ENCODE results near the gene SYCE1L. TPM values are rescaled to one million over a fixed set of nuclear protein-coding genes. Genes with fewer than 3 reads are reported as not detected.

SYCE1L gene
- total and polyA plus RNA-seq, 9 of the 15 experiments (the other 6 are each of a cell fraction or from before 2014, with no cell fraction given) = 0.54 to 2.7 (median 1.1) TPM; not detected in 5

GRCh38 chr16:77190478-77191258 is 8.5 kb upstream of the SYCE1L start, which contains the start of gene MON1B (continued):
- TF ChIP-seq, protein P1, sequence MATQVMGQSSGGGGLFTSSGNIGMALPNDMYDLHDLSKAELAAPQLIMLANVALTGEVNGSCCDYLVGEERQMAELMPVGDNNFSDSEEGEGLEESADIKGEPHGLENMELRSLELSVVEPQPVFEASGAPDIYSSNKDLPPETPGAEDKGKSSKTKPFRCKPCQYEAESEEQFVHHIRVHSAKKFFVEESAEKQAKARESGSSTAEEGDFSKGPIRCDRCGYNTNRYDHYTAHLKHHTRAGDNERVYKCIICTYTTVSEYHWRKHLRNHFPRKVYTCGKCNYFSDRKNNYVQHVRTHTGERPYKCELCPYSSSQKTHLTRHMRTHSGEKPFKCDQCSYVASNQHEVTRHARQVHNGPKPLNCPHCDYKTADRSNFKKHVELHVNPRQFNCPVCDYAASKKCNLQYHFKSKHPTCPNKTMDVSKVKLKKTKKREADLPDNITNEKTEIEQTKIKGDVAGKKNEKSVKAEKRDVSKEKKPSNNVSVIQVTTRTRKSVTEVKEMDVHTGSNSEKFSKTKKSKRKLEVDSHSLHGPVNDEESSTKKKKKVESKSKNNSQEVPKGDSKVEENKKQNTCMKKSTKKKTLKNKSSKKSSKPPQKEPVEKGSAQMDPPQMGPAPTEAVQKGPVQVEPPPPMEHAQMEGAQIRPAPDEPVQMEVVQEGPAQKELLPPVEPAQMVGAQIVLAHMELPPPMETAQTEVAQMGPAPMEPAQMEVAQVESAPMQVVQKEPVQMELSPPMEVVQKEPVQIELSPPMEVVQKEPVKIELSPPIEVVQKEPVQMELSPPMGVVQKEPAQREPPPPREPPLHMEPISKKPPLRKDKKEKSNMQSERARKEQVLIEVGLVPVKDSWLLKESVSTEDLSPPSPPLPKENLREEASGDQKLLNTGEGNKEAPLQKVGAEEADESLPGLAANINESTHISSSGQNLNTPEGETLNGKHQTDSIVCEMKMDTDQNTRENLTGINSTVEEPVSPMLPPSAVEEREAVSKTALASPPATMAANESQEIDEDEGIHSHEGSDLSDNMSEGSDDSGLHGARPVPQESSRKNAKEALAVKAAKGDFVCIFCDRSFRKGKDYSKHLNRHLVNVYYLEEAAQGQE (IDR thresholded peaks at IDR 0.05; ENCODE audit: borderline replicate concordance) = no peak
- TF ChIP-seq, protein P1 (CRISPR knock-in tag; IDR thresholded peaks at IDR 0.05; ENCODE audit: low read depth) = 0 out of 2 replicates have a peak, but pooled peaks have one; percentile 10
- TF ChIP-seq SIN3B (IDR thresholded peaks at IDR 0.05; ENCODE audit: low read depth) (peak; percentile 57), POLR3A (IDR thresholded peaks at IDR 0.05; ENCODE audit: borderline replicate concordance, extremely low read depth, insufficient read depth, insufficient read length) (no peak), GABPB2 (CRISPR knock-in tag; conservative IDR thresholded peaks at IDR 0.05) (no peak), HCFC1 (IDR thresholded peaks at IDR 0.05; ENCODE audit: low read depth, low read length) (peak; percentile 77), HMBOX1 (IDR thresholded peaks at IDR 0.05) (no peak), SIRT6 (IDR thresholded peaks at IDR 0.05; ENCODE audit: low read depth, low read length) (no peak), ZNF75A (CRISPR knock-in tag; IDR thresholded peaks at IDR 0.05) (no peak), DNMT1 (IDR thresholded peaks at IDR 0.05) (no peak), HDAC3 (IDR thresholded peaks at IDR 0.05; ENCODE audit: borderline replicate concordance, partially characterized antibody) (no peak), RBM34 (IDR thresholded peaks at IDR 0.05; ENCODE audit: borderline replicate concordance, insufficient read depth, low read length) (no peak), TAF1 (IDR thresholded peaks at IDR 0.05; ENCODE audit: control insufficient read depth, extremely low read depth, insufficient read depth, low read length, severe bottlenecking) (peak; percentile 72), BRD4 (IDR thresholded peaks at IDR 0.05) (0 out of 2 replicates have a peak, but pooled peaks have one; percentile 10)
- TF ChIP-seq, protein P2, sequence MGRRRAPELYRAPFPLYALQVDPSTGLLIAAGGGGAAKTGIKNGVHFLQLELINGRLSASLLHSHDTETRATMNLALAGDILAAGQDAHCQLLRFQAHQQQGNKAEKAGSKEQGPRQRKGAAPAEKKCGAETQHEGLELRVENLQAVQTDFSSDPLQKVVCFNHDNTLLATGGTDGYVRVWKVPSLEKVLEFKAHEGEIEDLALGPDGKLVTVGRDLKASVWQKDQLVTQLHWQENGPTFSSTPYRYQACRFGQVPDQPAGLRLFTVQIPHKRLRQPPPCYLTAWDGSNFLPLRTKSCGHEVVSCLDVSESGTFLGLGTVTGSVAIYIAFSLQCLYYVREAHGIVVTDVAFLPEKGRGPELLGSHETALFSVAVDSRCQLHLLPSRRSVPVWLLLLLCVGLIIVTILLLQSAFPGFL (CRISPR knock-in tag; IDR thresholded peaks at IDR 0.05) = no peak
- TF ChIP-seq, protein P3, sequence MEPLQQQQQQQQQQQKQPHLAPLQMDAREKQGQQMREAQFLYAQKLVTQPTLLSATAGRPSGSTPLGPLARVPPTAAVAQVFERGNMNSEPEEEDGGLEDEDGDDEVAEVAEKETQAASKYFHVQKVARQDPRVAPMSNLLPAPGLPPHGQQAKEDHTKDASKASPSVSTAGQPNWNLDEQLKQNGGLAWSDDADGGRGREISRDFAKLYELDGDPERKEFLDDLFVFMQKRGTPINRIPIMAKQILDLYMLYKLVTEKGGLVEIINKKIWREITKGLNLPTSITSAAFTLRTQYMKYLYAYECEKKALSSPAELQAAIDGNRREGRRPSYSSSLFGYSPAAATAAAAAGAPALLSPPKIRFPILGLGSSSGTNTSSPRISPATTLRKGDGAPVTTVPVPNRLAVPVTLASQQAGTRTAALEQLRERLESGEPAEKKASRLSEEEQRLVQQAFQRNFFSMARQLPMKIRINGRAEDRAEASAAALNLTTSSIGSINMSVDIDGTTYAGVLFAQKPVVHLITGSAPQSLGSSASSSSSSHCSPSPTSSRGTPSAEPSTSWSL (CRISPR knock-in tag; IDR thresholded peaks at IDR 0.05; ENCODE audit: borderline replicate concordance) = no peak

All from K562 (cell line).